Mesothelial cell of epicardium (in vitro differentiated cells): ENCODE measurements around the gene SYT1. TPM values are rescaled to one million over a fixed set of nuclear protein-coding genes. Genes with fewer than 3 reads are reported as not detected.

Experiments used
- DNase-seq, 2 experiments: peaks; one replicate each; pipeline ENCODE4 v3.0.0; 2021; ENCODE audit warnings: low spot score in 2 of 2; ENCODE audit not compliant: unreplicated experiment in 2 of 2
- H3K27ac Mint-ChIP-seq: 2 replicates; pipeline ENCODE4 v1.8.0; 2021; ENCODE audit warnings: mixed read lengths
- H3K27me3 Mint-ChIP-seq: 2 replicates; pipeline ENCODE4 v1.8.0; 2021; ENCODE audit warnings: low read depth, mixed read lengths
- H3K36me3 Mint-ChIP-seq: 2 replicates; pipeline ENCODE4 v1.8.0; 2021; ENCODE audit warnings: mixed read lengths
- H3K4me1 Mint-ChIP-seq: 2 replicates; pipeline ENCODE4 v1.8.0; 2021; ENCODE audit warnings: mixed read lengths
- H3K4me3 Mint-ChIP-seq: 2 replicates; pipeline ENCODE4 v1.8.0; 2021; ENCODE audit warnings: mild to moderate bottlenecking, moderate library complexity, mixed read lengths
- H3K9me3 Mint-ChIP-seq: 2 replicates; pipeline ENCODE4 v1.8.0; 2021; ENCODE audit warnings: mixed read lengths
- CTCF ChIP-seq: fragments of 200-600 bp; sonication (generic); IDR thresholded peaks from one replicate; pipeline ENCODE4 v1.5.0; 2021; ENCODE audit warnings: antibody characterized with exemption; ENCODE audit not compliant: unreplicated experiment
- total RNA-seq: library from RNA; stranded (reverse); gene quantifications from 3 replicates; pipeline ENCODE4 v1.2.1, GENCODE V29; 2021

The SYT1 gene
- total RNA-seq, 1 donor from 2014 or later = 13.6 TPM

DNA sequence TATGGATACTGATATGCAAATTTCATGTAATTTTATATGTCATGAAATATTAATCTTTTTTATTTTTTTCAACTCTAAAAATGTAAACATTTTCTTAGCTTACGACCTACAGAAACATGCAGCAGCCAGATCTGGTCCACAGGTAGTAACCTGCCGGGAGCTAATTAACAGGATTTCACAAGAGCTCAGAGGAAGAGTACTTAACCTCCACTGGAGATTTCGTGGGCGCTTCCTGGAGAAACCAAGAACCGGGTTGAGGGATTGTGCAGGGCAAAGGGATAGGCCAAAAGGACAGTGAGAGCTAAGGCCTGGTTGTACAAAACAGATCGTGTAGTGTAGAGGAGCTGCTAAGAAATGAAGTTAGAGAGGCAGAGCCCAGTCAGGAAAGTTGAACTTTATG lies 510.5 kb downstream of the SYT1 start:
- Mint-ChIP-seq H3K36me3 (no peaks in the 10 kb centered on the region), H3K27me3 (no peaks in the 10 kb centered on the region), H3K4me3 (no peak overlapping the region), H3K9me3 (no peaks in the 10 kb centered on the region), H3K27ac (no peak overlapping the region), H3K4me1 (peaks cover 15% of the 10 kb centered on the region)
- DNase-seq = no peak
- no peak for TF ChIP-seq CTCF

- peaks cover 19% of the 10 kb centered on the region for H3K4me1 Mint-ChIP-seq
- H3K27me3 Mint-ChIP-seq = no peaks in the 10 kb centered on the region
- no peaks in the 10 kb centered on the region for H3K9me3 Mint-ChIP-seq
- H3K36me3 Mint-ChIP-seq = no peaks in the 10 kb centered on the region
- no peak overlapping the region for H3K4me3 Mint-ChIP-seq
- TF ChIP-seq CTCF = no peak
- DNase-seq = no peak
- no peak overlapping the region for H3K27ac Mint-ChIP-seq
These were observed 513.9 kb downstream of the SYT1 start for GRCh38 chr12:79378496-79378895.

- DNase-seq = no peak
- Mint-ChIP-seq H3K36me3 (no peaks in the 10 kb centered on the region), H3K27ac (no peak overlapping the region), H3K9me3 (no peaks in the 10 kb centered on the region), H3K4me3 (no peak overlapping the region), H3K27me3 (no peaks in the 10 kb centered on the region), H3K4me1 (peaks cover 21% of the 10 kb centered on the region)
- no peak for TF ChIP-seq CTCF
These were observed 515.8 kb downstream of the SYT1 start for GRCh38 chr12:79380402-79380801.

- no peak overlapping the region for H3K27ac Mint-ChIP-seq
- TF ChIP-seq CTCF = no peak
These were observed 517.0 kb downstream of the SYT1 start for GRCh38 chr12:79381248-79382208.

GRCh38 chr12:79384551-79384950 lies 520.0 kb downstream of the SYT1 start:
- H3K9me3 Mint-ChIP-seq = no peaks in the 10 kb centered on the region
- no peak overlapping the region for H3K27ac Mint-ChIP-seq
- no peak for TF ChIP-seq CTCF
- peaks cover 21% of the 10 kb centered on the region for H3K4me1 Mint-ChIP-seq
- no peak overlapping the region for H3K4me3 Mint-ChIP-seq
- H3K36me3 Mint-ChIP-seq = no peaks in the 10 kb centered on the region
- no peaks in the 10 kb centered on the region for H3K27me3 Mint-ChIP-seq
- no peak for DNase-seq

More at GRCh38 chr12:79381248-79382208, 517.0 kb downstream of the SYT1 start:
- Mint-ChIP-seq H3K9me3 (no peaks in the 10 kb centered on the region), H3K27me3 (no peaks in the 10 kb centered on the region), H3K36me3 (no peaks in the 10 kb centered on the region), H3K4me3 (no peak overlapping the region), H3K4me1 (peaks cover 21% of the 10 kb centered on the region)
- no peak for DNase-seq
